ENCODE results near the gene P2RY6.
A peak's percentile ranks its signal among the peaks of the same experiment; 100 is the strongest.

The P2RY6 gene

DNA sequence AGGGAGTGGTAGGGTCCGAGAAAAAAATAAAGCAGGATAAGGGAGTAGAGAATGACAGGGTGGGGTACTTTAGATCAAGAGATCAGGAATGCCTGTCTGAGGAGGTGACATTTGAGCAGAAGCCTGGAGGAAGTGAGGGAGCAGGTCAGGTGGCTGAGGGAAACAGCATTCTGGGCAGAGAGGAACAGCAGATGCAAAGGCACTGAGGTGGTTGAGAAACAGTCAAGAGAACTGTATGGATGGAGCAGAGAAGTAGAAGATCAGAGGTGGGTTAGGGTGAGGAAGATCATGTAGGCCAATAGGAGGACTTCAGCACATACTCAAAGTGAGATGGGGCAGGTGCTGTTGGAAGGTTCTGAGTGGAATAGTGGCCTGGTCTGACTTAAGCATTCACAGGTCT, 44.3 kb downstream of the P2RY6 start:
- DNase-seq (ENCODE audit: low read depth, low spot score): no peak

DNA sequence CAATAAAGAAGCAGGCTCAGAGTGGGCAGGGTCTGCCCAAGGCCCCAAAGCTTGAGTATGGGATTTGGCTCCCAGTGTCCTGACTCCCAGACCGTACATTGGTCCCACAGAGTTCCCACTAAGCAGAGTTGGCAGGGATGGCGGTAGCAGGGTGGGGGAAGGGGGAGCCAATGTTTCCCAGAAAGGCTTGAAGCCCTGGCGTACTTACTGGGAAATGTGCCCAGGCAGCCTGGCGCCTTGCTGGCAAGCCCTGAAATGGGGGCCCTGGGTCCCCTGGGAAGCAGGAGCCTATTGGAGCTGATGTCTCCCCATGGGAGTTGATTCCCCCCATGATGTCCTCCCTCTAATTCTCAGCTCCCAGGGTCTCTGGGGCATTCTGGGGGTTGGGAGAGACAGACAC, 45.2 kb downstream of the P2RY6 start:
- no peak for DNase-seq (ENCODE audit: low read depth, low spot score)

DNA sequence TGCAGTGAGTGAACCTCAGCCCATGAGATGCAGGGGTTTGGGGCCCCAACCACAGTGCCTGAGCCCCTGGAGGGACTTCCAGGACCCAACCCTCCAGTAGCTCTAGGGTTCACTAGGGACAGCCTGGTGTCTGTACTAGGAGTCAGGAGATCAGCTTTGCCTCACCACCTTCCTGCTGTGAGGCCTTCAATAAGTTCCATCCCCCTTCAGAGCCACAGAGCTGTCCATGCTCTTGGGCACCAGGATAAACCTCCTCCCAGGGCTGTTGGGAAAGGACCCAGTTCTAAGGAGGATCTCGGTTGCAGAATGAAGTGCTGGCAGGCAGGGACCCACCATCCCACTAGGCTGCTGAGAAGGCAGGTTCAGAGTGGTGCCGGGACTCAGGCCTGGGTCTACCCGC, 45.7 kb downstream of the P2RY6 start:
- no peak for DNase-seq (ENCODE audit: low read depth, low spot score)

DNA sequence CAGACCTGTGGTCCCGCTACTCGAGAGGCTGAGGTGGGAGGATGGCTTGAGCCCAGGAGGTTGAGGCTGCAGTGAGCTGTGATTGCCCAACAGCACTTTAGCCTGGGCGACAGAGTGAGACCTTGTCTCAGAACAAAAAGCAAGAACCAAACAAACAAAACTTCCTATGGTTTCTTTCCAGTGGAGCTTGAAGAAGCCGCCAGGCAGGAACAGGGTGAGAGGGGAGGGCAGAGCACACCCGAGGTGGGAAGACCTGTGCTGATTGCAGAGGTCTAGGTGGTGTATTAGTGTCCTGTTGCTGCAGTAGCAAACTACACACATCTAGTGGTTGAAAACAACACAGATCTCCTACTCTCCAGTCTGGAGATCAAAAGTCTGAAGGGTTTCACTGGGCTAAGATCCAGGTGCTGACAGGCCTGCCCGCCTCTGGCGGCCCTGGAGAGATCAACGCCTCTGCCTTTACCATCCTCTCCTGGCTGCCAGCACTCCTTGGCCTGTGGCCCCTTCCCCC, 46.4 kb downstream of the P2RY6 start:
- no peak for DNase-seq (ENCODE audit: low read depth, low spot score)

DNA sequence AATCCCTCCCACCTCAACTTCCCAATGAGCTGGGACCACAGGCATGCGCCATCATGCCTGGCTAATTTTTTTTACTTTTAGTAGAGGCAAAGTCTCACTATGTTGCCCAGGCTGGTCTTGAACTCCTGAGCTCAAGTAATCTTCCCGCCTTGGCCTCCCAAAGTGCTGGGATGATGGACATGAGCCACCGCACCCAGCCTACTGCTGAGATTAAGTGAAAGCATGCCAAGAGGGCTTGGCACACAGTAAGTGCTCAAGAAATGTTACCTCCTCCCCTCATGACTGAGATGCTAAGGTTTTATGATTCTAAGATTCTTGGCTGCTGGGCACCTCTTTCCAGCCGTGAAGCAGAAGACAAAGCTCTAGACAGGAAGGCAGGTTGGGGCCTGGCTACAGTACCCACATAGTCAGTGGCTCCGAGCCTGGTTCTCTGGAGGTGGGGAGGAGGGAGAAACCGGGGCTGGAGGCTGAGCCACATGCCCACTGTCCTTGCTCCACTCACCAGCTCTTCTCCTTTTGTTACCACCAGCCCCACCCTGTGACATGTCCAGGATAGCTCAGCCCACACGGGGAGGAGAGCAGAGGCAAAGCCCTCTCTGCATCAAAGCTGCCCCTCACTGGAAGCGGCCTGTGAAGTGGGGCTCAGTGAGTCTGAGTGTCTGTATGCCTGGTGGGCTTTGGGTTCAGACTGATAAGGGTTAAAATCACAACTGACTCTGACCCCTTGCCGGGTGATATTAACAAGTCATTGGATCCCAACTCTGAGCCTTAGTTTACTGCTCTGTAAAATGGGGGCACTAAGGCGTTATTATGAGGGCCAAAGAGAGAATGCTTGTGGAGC, 48.8 kb downstream of the P2RY6 start:
- DNase-seq (ENCODE audit: low read depth, low spot score): no peak

DNA sequence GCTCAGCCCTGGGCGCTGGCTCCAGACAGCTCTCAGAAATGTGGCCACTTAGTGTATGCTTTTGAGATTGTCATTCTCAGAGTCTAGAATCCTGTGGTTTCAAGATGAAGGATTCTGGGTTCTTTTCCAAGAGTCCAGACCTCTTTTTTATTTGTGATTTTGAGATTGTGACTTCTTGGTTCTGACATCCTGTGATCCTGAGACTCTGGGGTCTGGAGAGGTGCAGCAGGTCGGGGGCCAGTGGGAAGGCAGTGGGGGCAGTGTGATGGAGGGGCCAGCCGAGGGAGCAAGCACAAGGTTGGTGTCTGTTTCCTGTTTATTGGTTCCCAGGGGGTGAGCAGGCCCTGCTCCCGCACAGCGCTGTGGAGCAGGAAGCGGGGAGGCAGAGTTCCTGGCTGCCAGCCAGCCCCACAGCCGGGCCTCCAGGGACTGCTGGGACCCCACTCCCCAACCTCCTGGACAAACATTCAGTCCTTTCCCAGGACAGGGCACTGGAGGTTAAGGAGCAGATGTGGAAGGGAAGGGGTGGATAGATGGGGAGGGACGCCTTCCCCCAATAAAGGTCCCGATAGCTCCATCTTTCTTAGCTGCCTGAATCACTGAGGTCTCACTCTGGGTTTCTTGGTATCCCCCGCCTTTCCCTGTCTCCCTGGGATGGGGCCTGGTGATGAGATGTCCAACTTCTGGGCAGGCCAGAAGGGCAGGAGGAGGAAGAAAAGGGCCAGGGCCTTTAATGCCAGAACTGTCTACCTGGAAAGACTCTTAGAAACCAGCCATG, 49.7 kb downstream of the P2RY6 start:
- peak; percentile 65 for DNase-seq (ENCODE audit: low read depth, low spot score)

DNA sequence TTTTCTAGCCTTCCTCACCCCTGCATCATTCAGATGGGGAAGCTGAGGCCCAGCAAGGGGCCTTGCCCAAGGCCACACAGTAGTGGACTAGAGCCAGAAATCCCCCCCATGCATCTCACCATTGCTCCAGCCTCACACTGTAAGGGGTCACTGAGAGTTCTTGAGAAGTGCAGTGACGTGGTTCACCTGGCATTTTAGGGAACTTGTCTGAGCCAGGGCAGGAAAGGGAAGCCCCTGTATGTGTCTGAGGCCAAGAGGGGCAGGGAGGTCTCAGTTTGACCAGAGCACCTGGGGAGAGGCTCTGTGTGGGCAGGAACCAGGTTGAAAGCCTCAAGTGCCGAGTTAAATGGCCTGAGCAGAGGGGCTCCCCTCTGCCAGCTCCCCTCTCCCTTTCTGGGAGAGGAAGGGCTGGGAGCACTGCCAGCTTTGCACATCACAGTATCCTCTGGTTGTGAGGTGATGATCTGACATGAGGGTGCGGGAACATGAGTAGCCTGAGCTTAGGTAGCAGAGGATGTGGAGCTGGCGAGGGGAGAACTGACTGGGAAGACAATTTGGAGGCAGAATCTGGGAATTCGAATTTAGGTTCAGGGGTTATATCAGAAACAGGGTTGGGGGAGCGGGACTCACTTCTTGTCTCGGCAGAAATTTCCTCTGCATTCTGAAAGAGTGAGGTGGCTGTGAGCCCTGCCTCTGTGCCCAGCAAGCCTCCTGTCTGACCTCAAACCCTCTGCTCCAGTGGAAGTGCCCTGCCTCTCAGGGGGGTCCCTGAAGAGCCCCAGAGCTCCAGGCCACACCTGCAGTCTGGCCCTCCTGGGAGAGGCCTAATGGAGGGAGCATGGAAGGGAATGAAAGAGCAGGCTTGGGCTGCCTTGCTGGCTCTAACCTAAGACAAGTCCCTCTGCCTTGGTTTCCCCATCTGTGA, 50.5 kb downstream of the P2RY6 start:
- peak; percentile 59 for DNase-seq (ENCODE audit: low read depth, low spot score)

DNA sequence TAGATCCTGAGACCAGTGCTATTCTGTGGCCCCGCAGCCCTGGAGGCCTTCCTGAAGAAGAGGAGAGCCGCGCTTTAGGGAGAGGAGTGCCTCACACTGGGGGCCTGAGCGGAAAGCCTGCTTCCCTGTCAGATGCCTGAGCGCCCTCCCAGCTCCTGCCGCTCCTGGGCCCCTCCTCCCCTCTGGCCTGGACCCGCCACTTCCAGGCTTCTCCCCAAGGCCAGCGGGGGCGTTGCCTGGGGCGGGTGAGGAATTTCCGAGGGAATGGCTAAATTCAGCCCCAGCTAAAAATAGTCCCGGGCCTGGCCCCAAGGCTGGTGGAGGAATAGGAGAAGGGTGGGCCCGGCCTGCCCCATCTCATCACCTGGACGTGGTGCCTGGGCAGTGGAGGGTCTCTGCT, 51.3 kb downstream of the P2RY6 start:
- DNase-seq (ENCODE audit: low read depth, low spot score): no peak

DNA sequence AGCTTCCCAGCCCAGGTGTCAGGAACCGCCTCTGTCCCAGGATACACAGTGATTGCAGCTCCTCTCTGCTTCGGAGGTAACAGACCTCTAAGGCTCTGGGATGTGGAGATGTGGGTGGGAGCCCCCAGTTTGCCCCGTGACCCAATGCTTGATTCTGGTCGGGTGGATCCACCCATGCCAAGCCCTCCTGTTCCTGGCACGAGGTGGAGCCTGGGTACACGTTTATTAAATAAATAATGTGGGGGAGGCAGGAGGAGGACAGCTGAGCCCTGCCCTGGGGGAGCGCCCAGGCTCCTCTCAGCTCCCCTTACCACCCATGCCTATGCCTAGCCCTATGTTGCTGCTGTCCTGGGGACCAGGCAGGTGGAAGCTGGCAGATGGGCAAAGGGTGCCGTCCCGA, 52.0 kb downstream of the P2RY6 start:
- no peak for DNase-seq (ENCODE audit: low read depth, low spot score)

DNA sequence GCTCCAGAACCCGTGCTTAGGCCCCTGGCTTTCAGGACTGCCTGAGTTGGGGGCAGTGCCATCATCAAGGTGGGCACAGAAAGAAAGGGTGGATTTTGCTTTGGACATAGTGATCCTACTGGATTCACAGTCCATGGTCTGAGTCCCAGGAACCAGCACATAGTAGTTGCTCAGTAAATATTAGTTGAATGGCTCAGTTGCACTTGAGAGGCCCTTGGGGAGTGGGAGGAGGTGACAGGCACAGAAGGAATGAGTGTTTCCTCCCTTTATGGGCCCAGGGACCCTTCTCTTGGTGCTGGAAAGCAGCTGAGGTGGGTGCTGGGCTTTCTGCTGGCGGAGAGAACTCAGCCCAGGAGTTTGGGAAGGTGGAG, 52.5 kb downstream of the P2RY6 start:
- DNase-seq (ENCODE audit: low read depth, low spot score): no peak

DNA sequence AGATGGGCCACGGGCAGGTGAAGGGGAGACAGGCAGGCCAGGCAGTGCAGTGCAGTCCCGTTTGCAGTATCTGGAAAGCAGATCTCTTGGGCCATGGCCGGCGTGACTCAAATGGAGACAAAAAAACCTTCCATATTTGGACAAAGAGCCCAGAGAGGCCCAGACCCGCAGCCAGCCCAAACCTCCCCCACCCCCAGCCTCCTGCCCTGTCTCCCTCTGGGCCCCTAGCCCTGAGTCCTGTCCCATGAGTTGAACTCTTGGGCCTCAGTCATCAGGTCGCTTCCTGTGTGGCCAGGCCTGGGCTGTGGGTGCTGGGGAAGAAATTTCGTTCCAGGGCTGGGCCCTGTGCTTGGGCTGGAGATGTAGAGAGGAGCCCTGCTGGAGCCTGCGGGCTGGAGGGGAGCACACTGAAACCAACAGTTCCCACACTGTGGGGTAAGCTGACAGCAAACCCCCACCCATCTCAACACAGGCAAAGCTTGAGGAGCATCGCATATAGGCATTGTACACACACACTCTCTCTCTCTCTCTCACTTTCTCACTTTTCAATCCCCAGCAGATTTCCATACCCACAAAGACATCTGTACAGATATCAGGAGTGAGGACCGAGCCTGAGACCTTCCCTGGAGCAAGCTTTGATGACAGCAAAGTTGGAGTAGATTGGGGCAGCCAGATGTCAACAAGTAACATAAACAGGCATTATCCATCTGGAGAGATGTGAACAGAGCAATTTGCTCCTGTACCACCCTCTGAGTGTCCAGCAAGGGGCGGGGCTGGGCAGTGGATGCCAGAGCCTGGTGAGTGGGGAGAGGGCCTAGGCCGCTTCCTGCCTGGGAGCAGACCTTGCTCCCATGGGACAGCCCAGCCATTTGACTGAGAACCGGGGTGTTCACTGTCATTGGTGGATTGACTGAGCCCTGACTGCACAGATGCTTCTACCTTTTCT, 53.2 kb downstream of the P2RY6 start:
- no peak for DNase-seq (ENCODE audit: low read depth, low spot score)

DNA sequence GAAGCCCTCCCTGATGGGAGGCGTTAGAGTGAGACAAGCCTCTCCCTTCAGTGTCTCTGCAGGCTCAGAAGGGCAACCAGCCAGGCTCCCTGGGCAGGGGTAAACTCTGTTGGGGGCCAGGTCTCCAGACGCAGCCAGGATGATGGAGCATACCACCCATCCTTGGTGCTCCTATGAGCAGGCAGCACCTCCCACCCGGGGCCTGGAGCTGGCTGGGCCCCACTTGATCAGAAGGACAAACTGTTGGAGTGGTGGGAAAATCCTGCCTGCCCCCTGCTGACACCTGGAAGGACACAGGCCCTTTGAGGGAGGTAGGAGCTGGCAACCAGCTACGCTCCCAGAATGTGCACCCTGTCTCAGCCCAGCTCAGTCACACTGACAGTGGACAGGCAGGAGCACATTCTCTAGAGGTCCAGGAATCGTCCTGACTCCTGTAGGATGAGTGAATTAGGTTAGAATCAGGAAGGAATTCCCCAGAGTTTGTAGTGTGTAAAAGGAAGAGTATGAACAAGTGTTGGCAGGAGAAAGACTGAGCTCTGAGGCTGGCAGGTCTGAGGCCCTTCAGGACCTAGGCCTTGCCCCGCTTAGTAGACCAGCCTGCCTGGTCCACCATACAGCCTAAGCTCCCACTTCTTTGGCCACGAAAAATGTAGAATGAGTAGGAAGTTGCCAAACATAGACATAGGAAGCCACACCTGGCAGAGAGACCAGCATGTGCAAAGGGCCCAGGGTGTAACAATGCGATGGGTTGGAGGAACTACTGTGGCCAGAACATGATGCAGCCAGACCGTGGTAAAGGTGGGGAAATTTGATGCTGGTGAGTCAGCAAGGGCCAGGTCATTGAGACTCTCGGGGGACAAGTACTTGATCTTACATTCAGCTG, 55.0 kb downstream of the P2RY6 start:
- DNase-seq (ENCODE audit: low read depth, low spot score): no peak

DNA sequence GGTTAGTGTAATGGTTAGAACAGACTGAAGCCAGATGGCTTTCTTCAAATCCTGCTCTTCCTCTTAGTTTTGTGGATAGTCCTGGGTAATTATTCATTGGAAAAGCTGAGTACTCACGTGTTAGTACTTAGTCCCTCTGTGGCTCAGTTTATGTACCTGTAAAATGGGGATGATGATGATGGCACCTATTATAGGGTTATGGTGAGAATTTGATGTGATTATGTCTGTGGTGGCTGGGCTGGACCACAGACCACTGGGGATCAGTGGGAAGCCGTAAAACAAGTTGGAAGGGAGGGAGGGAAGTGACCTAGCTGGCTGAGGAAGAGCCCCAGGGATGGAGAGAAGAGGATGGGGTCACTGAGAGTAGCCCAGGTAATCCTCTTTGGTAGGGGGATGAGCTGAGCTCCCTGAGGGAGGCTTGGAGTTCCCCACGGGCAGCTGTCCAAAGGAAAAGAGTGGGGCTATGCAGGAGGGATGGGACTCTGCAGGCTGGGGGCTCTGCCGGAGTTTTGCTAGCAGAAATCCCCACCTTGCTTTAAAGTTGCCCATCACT, 55.8 kb downstream of the P2RY6 start:
- DNase-seq (ENCODE audit: low read depth, low spot score): no peak

DNA sequence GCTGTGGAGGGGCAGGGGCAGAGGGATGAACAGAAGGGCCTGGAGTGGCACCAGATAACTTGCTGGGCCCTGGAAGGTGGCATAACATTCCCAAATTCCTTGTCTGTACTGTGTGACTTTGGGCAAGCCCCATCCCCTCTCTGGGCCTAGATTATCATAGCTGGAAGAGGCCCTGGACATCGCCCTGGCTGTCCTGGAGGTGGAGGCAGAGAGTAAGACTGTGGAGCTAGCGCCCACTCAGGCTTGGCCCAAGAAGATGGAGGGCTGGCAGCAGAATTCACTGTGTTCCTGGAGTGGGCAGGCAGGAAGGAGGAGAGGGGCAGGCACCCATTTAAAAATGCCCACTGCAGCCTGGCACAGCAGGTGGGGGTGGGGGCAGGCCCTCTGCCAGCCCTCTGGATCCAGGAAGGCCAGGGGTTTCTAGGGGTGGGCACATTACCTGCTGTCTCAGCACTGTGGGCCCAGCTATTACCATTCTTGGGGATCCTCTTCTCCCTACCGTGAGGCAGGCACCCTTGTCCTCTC, 58.5 kb downstream of the P2RY6 start:
- no peak for DNase-seq (ENCODE audit: low read depth, low spot score)

DNA sequence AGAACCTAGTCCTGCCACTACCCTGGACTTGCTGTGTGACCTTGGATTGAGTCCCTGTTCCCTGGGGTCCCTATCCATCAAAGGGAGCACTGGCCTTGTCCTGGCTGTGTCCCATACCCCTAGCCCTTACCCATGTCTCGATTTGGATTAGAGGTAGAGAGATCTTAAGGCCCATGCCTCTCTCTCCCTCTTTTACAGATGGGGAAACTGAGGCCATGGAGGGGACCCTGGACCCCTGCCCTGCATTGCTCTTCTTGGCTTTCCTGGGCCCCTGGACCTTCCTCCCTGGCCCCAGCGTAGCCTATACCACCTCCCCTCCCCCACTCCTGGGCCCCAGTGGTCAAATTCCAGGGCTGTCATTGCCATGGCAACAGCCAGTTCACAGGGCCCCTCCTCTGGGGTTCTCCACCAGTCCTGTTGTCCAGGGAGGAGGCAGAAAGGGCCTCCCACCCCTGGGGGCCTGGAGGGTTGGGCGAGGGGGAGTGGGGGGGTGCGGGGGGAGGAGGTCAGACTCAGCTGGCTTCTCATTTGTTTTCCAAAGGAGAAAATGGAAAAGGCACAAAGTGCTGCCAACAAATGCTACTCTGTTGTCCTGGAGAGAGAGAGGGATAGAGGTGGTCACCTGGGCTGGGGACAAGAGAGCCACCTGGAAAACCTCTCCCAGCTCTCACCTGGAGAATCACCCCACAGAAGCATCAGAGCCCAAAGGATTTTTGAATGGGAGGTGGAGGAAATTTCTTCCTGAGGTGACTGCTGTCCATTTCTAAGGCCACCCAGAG, 59.2 kb downstream of the P2RY6 start:
- no peak for DNase-seq (ENCODE audit: low read depth, low spot score)

DNA sequence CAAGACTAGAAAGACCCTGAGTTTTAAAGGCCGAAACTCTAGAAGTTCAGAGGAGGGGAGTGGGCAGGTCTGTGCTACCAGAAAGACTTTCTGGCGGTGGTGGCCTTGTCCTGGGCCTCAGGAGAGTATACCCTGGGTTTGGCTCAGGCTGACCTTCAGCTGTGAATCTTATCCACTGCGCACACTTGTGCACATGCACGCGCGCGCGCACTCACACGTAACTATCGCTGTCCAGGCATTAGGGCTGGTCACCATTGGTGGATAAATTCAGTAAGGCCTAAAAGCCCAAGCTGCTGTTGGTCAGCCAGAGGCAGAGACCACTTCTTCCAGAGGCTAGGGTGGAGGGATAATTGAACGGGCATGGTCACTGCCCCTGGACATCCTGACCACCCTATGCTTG, 61.0 kb downstream of the P2RY6 start:
- no peak for DNase-seq (ENCODE audit: low read depth, low spot score)

DNA sequence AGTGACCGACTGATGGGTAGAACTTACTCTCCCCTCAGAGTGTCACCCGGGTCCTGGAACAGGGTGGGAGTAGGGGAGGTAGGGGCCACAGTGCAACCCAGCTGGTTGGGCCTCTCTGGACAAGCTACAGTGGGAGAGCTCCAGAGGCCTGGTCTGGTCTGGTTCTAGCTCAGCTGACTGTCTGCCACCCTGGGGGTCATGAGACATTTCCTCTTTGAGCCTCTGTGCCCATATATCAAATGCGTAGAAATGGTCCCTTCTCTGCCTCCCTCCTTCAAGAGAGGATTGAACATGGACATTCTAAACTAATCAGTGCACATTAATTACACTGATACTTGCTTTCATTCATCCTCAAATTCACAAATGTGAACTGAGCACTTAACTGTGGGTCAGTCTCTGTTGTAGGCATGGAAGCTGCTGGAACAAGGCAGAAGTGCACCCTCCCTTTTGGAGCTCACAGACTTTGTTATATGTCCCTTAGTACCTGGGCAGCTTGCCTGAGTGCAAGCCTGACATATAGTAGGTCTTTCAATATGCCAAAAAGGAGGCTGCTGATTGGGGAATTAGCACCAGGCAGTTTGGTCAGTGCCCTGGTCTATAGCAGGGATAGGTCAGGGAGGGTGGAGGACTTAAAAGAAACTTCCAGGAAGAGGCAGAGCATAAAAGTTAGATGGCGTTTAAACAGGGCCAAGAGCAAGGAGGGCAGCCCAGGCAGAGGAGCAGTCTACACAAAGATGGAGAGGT, 61.7 kb downstream of the P2RY6 start:
- no peak for DNase-seq (ENCODE audit: low read depth, low spot score)
